K562 (cell line): ENCODE results near the gene ADD1. TPM values are rescaled to one million over a fixed set of nuclear protein-coding genes. Genes with fewer than 3 reads are reported as not detected.
"Not testable (repeated sequence)": the region's sequence is repeated elsewhere in the genome, so short reads cannot be mapped to it uniquely, and the experiment has no call there.

ENCODE experiments used
- ATAC-seq: fragments of 200-7000 bp; cut with Tn5 transposase; 3 replicates; pipeline ENCODE4 v1.9.1; 2020; ENCODE audit warnings: moderate library complexity
- BruUV-seq: library from RNA; stranded (reverse); fragments of 400-500 nt; replicated peaks from 2 replicates; lab custom pipeline; 2021; lab: Mats Ljungman, UMichigan
- CTCF ChIA-PET: fragments of 300-600 bp; formaldehyde crosslinking; extraction: SDS; loops from one replicate; lab custom pipeline; 2021; ENCODE audit warnings: low intra/inter-chr PET ratio; lab: Yijun Ruan, JAX
- POLR2A ChIA-PET: fragments of 300-600, 350-650 bp; sonication (Branson Sonifier 250); formaldehyde crosslinking; extraction: SDS; loops from one replicate; lab custom pipeline; 2021; ENCODE audit warnings: antibody characterized with exemption, inconsistent platforms; lab: Yijun Ruan, JAX
- DNase-seq, 4 experiments: peaks; one replicate each; pipeline versions ENCODE4 v3.0.0 to v3.0.0-alpha.2; 2011 to 2018; ENCODE audit warnings: low spot score in 3 of 4, mixed read lengths in 3 of 4; ENCODE audit errors: extremely low read depth in 1 of 4
- FAIRE-seq: peaks from 2 replicates; lab custom pipeline; 2011; peaks lifted over from hg19 to GRCh38; lab: Jason Lieb, UNC
- H2AFZ ChIP-seq: 2 replicates; pipeline ENCODE4 v1.6.0; 2011; ENCODE audit warnings: low read depth, low read length, control low read depth, inconsistent platforms
- H3K27ac ChIP-seq: fragments of 200-600 bp; 3 replicates; pipeline ENCODE4 v1.8.0; 2011; ENCODE audit warnings: low read depth, mild to moderate bottlenecking, control low read depth, inconsistent platforms, low read length, moderate library complexity, mixed read lengths; ENCODE audit errors: extremely low read depth
- H3K27me3 ChIP-seq, 2 experiments: fragments of 300-600 bp in 1 of 2; 2 replicates in 1 of 2; 3 replicates in 1 of 2; pipeline versions ENCODE4 v1.6.0 to v1.8.0; 2011; ENCODE audit warnings: inconsistent platforms in 2 of 2, low read length in 2 of 2, mild to moderate bottlenecking in 1 of 2, mixed read lengths in 1 of 2, moderate library complexity in 1 of 2; ENCODE audit not compliant: control insufficient read depth in 2 of 2, insufficient read depth in 2 of 2
- H3K36me3 ChIP-seq: fragments of 300-600 bp; 3 replicates; pipeline ENCODE4 v1.8.0; 2011; ENCODE audit warnings: mild to moderate bottlenecking, low read length, inconsistent platforms; ENCODE audit not compliant: control insufficient read depth, insufficient read depth
- H3K4me1 ChIP-seq, 2 experiments: fragments of 200-600 bp in 1 of 2; replicated peaks in 1 of 2; 2 replicates in 1 of 2; 3 replicates in 1 of 2; pipeline versions ENCODE4 v1.5.1 to v1.8.0; 2011; ENCODE audit warnings: inconsistent platforms in 2 of 2, low read length in 2 of 2, mild to moderate bottlenecking in 1 of 2, mixed read lengths in 1 of 2, moderate library complexity in 1 of 2; ENCODE audit not compliant: control insufficient read depth in 2 of 2, insufficient read depth in 2 of 2
- H3K4me2 ChIP-seq: 2 replicates; pipeline ENCODE4 v1.6.1; 2011; ENCODE audit warnings: low read length, control low read depth, inconsistent platforms, mixed read lengths; ENCODE audit not compliant: insufficient read depth
- H3K4me3 ChIP-seq: fragments of 200-600 bp; sonication (generic), shearing (Covaris generic); 2 replicates; pipeline ENCODE4 v1.5.1; 2016; ENCODE audit warnings: control low read depth, inconsistent platforms
- H3K79me2 ChIP-seq: fragments of 200-600 bp; 3 replicates; pipeline ENCODE4 v1.8.0; 2011; ENCODE audit warnings: low read length, inconsistent platforms; ENCODE audit not compliant: control insufficient read depth, insufficient read depth
- H3K9ac ChIP-seq, 2 experiments: 2 replicates each; pipeline versions ENCODE4 v1.6.0 to v1.6.1; 2011; ENCODE audit warnings: low read depth in 2 of 2, low read length in 2 of 2, control low read depth in 1 of 2, inconsistent platforms in 1 of 2, mild to moderate bottlenecking in 1 of 2, mixed read lengths in 1 of 2; ENCODE audit not compliant: insufficient read depth in 1 of 2
- H3K9me1 ChIP-seq: one replicate; pipeline ENCODE4 v1.6.0; 2011; ENCODE audit warnings: inconsistent platforms, mild to moderate bottlenecking, low read length, moderate library complexity; ENCODE audit not compliant: control insufficient read depth, insufficient read depth
- H3K9me3 ChIP-seq: replicated peaks from 2 replicates; pipeline ENCODE4 v1.5.1; 2011; ENCODE audit warnings: low read depth, low read length, inconsistent platforms; ENCODE audit not compliant: control insufficient read depth, insufficient read depth
- H4K20me1 ChIP-seq: replicated peaks from 2 replicates; pipeline ENCODE4 v1.6.1; 2011; ENCODE audit warnings: low read length, inconsistent platforms, mixed read lengths; ENCODE audit not compliant: control insufficient read depth, insufficient read depth
- ADNP ChIP-seq: fragments of 200-800 bp; sonication (Bioruptor generic); IDR thresholded peaks from 2 replicates; pipeline ENCODE4 v1.6.1; 2016; ENCODE audit warnings: missing genetic modification characterization, missing compliant biosample characterization
- BHLHE40 ChIP-seq: IDR thresholded peaks from 2 replicates; pipeline ENCODE4 v1.6.1; 2011; ENCODE audit warnings: low read length, improper control_type of control experiment
- CBX1 ChIP-seq: sonication (generic); IDR thresholded peaks from 2 replicates; pipeline ENCODE4 v1.6.1; 2016; ENCODE audit warnings: antibody characterized with exemption, low read depth, mild to moderate bottlenecking
- CBX3 ChIP-seq, 2 experiments: IDR thresholded peaks; 1 replicate in 1 of 2; 2 replicates in 1 of 2; pipeline ENCODE4 v1.6.1; 2012; ENCODE audit warnings: inconsistent platforms in 2 of 2, low read length in 2 of 2, borderline replicate concordance in 1 of 2, control low read depth in 1 of 2
- CTCF ChIP-seq, 3 experiments: IDR thresholded peaks in 2 of 3; conservative IDR thresholded peaks in 1 of 3; 2 replicates each; pipeline ENCODE4 v1.5.1; 2011 to 2012; ENCODE audit warnings: low read length in 3 of 3, mild to moderate bottlenecking in 3 of 3, control low read depth in 2 of 3, improper control_type of control experiment in 1 of 3, inconsistent platforms in 1 of 3, low read depth in 1 of 3, mixed read lengths in 1 of 3, moderate library complexity in 1 of 3; ENCODE audit not compliant: insufficient read depth in 2 of 3
- POLR2G ChIP-seq: fragments of 200-400 bp; formaldehyde crosslinking; IDR thresholded peaks from 2 replicates; pipeline ENCODE4 v1.6.1; 2017; ENCODE audit warnings: low read depth, mild to moderate bottlenecking, antibody characterized with exemption, low read length, moderate library complexity
- RBFOX2 ChIP-seq: fragments of 200-400 bp; formaldehyde crosslinking; IDR thresholded peaks from 2 replicates; pipeline ENCODE4 v1.6.1; 2017; ENCODE audit warnings: low read depth, mild to moderate bottlenecking, low read length, moderate library complexity
- RBM22 ChIP-seq: fragments of 200-400 bp; formaldehyde crosslinking; IDR thresholded peaks from 2 replicates; pipeline ENCODE4 v1.6.1; 2018; ENCODE audit warnings: low read length, low read depth; ENCODE audit not compliant: poor library complexity, severe bottlenecking
- SMARCA5 ChIP-seq: fragments of 450-650 bp; IDR thresholded peaks from 2 replicates; pipeline ENCODE4 v1.6.1; 2016
- ZBTB33 ChIP-seq: sonication (generic); formaldehyde crosslinking; IDR thresholded peaks from 2 replicates; pipeline ENCODE4 v1.8.1; 2023; ENCODE audit warnings: mild to moderate bottlenecking, missing genetic modification reagents
- ZNF639 ChIP-seq, 2 experiments: fragments of 200-800 bp in 1 of 2; sonication (Bioruptor generic) in 1 of 2; sonication (generic) in 1 of 2; formaldehyde crosslinking in 1 of 2; IDR thresholded peaks in 1 of 2; conservative IDR thresholded peaks in 1 of 2; 2 replicates each; pipeline versions ENCODE4 v1.5.0 to v1.6.1; 2016 to 2020; ENCODE audit warnings: missing compliant biosample characterization in 1 of 2, missing genetic modification characterization in 1 of 2, missing genetic modification reagents in 1 of 2
- WGBS: fragments of 100-300 bp; shearing (Covaris generic); methylation state at CpG from one replicate; pipeline ENCODE4 v1.1.6; 2016; ENCODE audit warnings: low coverage, mixed read lengths; ENCODE audit not compliant: insufficient coverage; ENCODE audit errors: missing lambda C conversion rate; 5-methylcytosine and 5-hydroxymethylcytosine counted together
- in situ Hi-C: fragments of 300-500 bp; cut with MboI; formaldehyde crosslinking; loops from 4 replicates; pipeline ENCODE4 v1.15.0; 2018; ENCODE audit warnings: inconsistent platforms, mixed read lengths
- intact Hi-C: fragments of 100-400 bp; cut with micrococcal nuclease; formaldehyde crosslinking; loops from 2 replicates; pipeline ENCODE4 v1.14.2; 2022
- polyA plus RNA-seq, 8 experiments: library from polyadenylated mRNA; depleted of rRNA in 4 of 8; stranded (reverse) in 5 of 8; unstranded in 3 of 8; fragments of >200 nt; fragmentation: Nextera tagmentation in 2 of 8; fragmentation: Illumina TruSeq in 1 of 8; extraction: Ambion mirVana in 2 of 8; extraction: Trizol in 1 of 8; gene quantifications; 2 replicates each; pipeline versions ENCODE4 v1.2.1 to v1.2.3, GENCODE V29; 2011 to 2014; ENCODE audit warnings: inconsistent platforms in 1 of 8, missing spikeins in 1 of 8
- total RNA-seq, 7 experiments: library from RNA; depleted of rRNA in 6 of 7; stranded (reverse); fragments of >200 nt in 6 of 7; fragmentation: Illumina TruSeq in 2 of 7; extraction: Trizol in 2 of 7; gene quantifications; 2 replicates each; pipeline versions ENCODE4 v1.2.1 to v1.2.3, GENCODE V29; 2011 to 2021; ENCODE audit warnings: low replicate concordance in 1 of 7

Gene ADD1
- total and polyA plus RNA-seq, 9 of the 15 experiments (the other 6 are each of a cell fraction or from before 2014, with no cell fraction given) = 17.5 to 153 (median 74.0) TPM

GRCh38 chr4:2954358-2955185 is 110.9 kb downstream of the ADD1 start (continued):
- TF ChIP-seq ZNF639 (CRISPR knock-in tag; conservative IDR thresholded peaks at IDR 0.05 in 1 of 2, IDR thresholded peaks at IDR 0.05 in 1 of 2) (no peak), BHLHE40 (0 out of 2 replicates have a peak, but pooled peaks have one; percentile 7)

- FAIRE-seq = peak; percentile 23
- BruUV-seq, H3K4me3 ChIP-seq, intact Hi-C loops, DNase-seq, ATAC-seq, H3K4me1 ChIP-seq, CTCF ChIA-PET, H3K27me3 ChIP-seq, H4K20me1 ChIP-seq, H3K9me3 ChIP-seq, H2AFZ ChIP-seq, H3K9ac ChIP-seq, H3K27ac ChIP-seq, H3K9me1 ChIP-seq, in situ Hi-C loops, H3K4me2 ChIP-seq: not testable (repeated sequence)
- peaks cover 93% of the 10 kb centered on the region for H3K36me3 ChIP-seq
- 98% methylated on average over 16 of the region's 44 CpGs for WGBS
- peak; percentile 61 for TF ChIP-seq RBFOX2
- TF ChIP-seq SMARCA5 = peak; percentile 72; the same call in 1 of the 2 replicates
- TF ChIP-seq POLR2G = peak; percentile 57; the same call in 1 of the 2 replicates
- TF ChIP-seq CTCF (IDR thresholded peaks at IDR 0.05 in 2 of 3, conservative IDR thresholded peaks at IDR 0.05 in 1 of 3; ENCODE audit: insufficient read depth in 2 of 3, low read depth in 1 of 3, low read length in 3 of 3) = peak; percentile 38 to 77 (median 64); a peak in 5 of 6 replicates
- TF ChIP-seq ZBTB33 (CRISPR knock-in tag) = peak; percentile 97
- TF ChIP-seq ADNP (tag) = 0 out of 2 replicates have a peak, but pooled peaks have one; percentile 30
- TF ChIP-seq RBM22 = peak; percentile 59
- TF ChIP-seq CBX3 (IDR thresholded peaks at IDR 0.05; ENCODE audit: borderline replicate concordance in 1 of 2, low read length in 2 of 2) = 0 out of 3 replicates have a peak, but pooled peaks of 1 of the 2 experiments have one; percentile 27
- TF ChIP-seq CBX1 = 0 out of 2 replicates have a peak, but pooled peaks have one; percentile 44
- POLR2A ChIA-PET = interaction anchor here (0.7 to 1.5 kb wide), 2 partner anchors 20 kb away, joined by 4 read pairs; no protein-coding TSS in a partner anchor
- peaks cover 44% of the 10 kb centered on the region for H3K79me2 ChIP-seq
These were observed 111.8 kb downstream of the ADD1 start for GRCh38 chr4:2955186-2956044.
